Measurements from ENCODE around the gene CACNA2D3. TPM values are rescaled to one million over a fixed set of nuclear protein-coding genes. Genes with fewer than 3 reads are reported as not detected.

The CACNA2D3 gene
- total RNA-seq = 3.2 TPM in 2 replicates

GRCh38 chr3:54122324-54123002 is at the start of gene CACNA2D3:
Gene CACNA2D3 (plus strand): TSS chr3:54122552.

GRCh38 chr3:54928046-54928770 is 805.9 kb downstream of the CACNA2D3 start, which contains the start of gene LRTM1:
Gene LRTM1 (minus strand): TSS chr3:54928059. CDS start chr3:54927911, 148 bp downstream.

Other genes starting within 250 kb of the CACNA2D3 start
- gene ACTR8, start 240.4 kb upstream of the CACNA2D3 start, total RNA-seq = 22.7 and 45.0 TPM in 2 replicates
- gene SELENOK, start 230.7 kb upstream of the CACNA2D3 start, total RNA-seq = 31.8 and 36.1 TPM in 2 replicates